Tongue (tissue), 2 donors: Measurements from ENCODE around the gene ITGB5. TPM values are rescaled to one million over a fixed set of nuclear protein-coding genes. Genes with fewer than 3 reads are reported as not detected.

Experiments
- DNase-seq: peaks from one replicate; pipeline ENCODE4 v3.0.0-alpha.2; 2015
- total RNA-seq: library from RNA; depleted of rRNA; stranded (reverse); fragments of >200 nt; gene quantifications from one replicate; pipeline ENCODE4 v1.2.3, GENCODE V29; 2014

Gene ITGB5
- total RNA-seq, 1 donor from 2014 or later: 63.3 TPM

DNA sequence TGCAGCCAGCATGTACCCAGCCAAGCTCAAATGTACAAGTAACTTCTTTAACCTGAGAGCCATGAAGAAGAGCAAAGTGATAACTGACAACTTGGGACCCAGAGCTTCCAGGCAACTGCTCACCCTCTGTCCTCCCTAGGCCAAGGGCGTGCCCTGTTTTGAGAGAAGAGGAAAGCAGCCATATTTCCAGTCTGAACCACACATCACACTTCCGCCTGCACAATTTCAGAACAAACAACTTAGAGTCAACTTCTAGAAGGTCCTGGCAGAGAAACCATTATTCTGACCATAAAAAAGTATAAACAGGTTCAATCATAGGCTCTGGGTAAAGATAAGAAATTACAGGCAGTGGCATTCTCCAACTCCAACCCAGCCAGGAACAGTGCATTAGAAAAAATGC, 50.1 kb downstream of the ITGB5 start:
- no peak for DNase-seq

DNA sequence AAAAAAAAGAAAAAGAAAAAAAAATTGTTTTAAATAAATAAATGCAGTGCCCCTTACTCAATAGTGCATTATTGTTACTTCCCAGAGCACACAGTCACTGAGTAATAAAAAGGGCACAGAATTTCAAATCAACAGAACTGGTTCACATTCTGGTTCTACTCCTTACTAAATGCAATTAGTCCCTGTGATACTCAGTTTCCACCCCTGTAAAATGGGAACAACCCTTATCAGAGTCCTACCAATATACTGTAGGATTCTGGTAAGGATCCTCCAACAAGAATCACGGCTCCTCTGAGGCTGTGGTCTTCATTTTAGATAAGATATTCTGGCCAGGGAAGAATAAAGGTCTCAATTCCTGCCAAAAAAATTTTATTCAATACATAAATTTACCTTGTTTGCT, 50.7 kb downstream of the ITGB5 start:
- no peak for DNase-seq

DNA sequence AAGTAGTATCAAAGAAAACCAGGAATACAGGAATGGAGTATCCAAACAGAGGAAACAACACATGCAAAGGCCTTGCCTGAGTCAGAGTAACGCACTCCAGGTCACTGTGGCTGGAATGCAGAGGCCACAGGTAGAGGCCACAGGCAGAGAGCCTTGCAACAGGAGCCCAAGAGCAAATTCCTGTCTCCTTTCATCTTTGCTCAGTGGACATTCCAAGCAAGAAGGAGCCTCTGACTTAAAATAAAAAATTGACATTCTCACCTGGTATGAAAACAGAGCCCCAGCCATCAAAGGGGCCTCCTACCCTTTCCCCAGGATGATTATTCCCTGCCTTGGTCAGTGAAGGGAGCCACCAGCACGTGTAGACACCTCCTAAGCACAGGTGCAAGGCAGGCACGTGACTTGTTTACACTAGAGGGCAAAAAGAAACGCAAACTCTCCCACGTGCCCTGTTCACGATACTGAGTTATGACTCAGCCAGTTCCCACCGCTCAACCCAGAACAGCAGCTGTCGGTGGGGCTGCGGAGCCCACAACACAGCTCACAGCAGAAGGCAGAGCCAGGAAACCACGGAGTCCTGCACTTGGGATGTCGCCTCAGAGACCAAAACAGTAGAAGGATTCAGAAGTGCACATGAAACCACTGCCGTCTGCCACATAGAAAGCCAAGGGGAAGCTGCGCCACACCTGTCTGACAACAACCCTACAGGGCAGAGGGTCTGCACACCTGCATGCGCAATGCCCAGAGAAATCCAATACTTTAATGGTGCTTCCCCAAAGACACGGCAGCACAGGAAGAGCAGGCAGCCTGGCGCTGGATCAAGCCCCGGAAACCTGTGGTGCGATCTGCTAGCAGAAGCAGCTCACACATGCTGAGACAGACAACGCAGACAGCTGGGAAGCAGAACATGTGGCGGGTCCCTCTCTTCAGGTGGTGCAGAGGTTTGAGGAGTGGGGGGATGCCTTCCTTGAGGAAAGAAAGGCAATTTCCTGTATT, 52.1 kb downstream of the ITGB5 start:
- DNase-seq: peak; percentile 87

DNA sequence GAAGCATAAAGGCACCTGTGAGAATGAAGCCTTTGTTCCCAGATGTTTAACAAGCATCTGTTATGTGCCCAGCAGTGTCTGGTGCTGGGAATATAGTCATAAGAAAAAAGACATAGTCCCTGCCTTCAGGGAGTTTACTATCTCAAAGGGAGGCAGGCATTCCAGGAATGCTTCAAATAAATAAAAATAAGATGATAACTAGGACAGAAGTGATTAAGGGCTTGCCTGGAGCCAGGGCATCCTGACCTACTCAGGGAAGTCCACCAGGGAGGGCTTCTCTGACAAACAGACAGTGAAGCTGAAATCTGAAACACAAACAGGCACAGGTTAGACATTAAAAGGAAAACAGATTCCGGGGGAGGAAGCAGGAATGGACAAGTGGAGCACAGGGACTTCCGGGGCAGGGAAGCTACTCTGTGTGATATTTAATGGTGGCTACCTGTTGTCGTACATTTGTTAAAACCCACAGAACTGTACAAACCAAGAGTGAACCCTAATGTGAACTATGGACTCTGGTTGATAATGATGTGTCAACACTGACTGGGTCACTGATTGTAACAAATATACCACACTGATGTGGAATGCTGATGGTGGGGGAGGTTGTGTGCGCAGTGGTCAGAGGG, 53.3 kb downstream of the ITGB5 start:
- DNase-seq: no peak

DNA sequence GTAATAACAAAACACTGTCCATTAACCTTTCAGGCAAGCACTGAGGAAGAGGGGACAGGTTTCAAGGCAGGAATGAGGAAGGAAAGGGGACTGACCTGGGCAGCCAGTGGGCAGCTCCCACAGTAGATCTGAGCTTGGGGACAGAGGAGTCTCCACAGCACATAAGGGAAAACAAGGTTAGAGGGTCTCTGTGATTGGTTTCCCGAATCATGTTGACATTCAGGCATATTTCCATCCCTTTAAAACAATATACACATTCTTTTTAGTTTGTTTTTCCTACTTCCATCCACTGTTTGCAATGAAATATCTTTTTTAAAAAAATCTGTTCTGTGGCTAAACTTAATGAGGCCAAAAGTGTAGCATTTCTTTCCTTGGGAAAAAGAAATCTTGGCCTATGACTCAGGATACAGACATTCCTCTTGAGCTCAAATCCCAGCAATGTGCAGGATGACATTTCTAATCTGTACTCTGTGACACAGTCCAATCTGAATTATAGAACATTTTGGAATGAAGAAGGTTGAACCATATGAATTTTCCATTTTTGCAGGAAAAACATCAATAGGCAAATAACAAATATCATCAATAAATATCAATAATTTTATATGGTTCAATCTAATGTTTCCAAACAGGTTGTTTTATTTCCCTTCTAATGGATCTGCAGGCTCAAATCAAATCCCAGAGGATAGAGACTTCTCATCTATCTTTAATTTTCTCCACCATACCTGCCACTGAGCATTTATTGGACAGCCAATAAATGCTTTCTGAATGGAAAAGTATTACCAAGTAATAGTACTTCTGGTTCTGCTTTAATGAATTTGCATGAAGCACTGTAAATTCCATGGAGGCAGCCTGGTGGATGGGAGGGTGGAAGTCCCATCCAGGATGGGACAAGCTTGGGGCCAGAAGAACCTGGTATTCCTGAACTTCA, 54.1 kb downstream of the ITGB5 start:
- DNase-seq: no peak

DNA sequence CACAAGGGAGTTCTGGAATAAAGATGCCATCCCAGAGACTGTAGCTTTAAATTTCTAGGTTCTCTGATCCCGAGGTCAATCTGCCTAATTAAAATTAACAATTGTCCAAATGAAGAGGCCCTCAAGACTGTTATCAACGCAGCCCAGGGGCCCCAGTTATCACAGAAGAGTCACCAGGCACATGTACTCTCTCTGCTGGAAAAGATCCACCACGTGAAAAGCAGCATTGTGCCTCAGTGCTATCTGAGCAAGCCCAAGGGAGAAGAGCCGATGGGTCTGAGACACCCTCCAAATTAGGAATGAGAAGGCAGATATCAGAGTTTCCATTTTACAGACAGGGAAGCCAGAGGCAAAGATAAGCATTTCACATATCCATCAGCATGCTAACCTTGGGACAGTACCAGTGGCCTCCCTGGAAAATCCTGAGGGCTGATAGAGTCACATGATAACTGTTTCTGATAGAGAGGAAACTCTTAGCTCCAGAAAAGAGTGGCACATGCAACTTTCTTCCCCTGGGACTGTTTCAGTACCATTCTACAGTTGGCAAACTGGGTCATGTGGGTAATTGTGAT, 55.5 kb downstream of the ITGB5 start:
- DNase-seq: no peak

DNA sequence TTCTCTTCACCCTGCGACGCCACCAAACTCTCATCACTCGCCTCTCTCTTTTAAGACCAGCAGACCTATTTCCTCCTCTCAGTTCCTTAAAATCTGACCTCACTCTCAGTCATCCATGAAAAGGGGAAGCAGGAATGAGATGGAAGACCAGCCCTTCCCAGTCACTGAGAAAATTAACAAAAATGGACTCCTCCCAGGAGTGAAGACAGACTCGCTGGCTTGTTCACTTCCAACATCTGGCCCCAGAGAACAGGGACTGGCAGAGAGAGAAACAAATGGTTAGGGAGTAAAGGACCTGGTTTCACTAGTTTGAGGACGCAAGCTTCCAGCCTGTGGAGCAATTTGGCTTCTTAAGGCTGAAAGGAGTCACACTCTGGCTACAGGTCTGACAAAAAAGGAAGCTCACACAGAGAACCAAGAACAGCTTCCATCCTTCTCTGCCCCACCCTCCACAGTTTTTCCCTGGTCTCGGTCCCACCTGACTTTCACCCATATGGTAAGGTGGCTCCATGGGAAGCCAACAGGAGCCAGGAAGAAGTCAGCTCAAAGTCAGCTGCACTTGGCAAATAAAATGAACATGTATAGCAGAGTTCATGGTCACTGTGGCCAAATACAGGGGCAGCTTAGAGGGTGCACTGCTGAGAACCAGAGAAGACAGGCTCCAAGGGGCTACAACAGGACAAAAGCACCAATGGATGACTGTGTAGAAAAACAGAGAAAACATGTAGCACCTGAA, 57.2 kb downstream of the ITGB5 start:
- no peak for DNase-seq

DNA sequence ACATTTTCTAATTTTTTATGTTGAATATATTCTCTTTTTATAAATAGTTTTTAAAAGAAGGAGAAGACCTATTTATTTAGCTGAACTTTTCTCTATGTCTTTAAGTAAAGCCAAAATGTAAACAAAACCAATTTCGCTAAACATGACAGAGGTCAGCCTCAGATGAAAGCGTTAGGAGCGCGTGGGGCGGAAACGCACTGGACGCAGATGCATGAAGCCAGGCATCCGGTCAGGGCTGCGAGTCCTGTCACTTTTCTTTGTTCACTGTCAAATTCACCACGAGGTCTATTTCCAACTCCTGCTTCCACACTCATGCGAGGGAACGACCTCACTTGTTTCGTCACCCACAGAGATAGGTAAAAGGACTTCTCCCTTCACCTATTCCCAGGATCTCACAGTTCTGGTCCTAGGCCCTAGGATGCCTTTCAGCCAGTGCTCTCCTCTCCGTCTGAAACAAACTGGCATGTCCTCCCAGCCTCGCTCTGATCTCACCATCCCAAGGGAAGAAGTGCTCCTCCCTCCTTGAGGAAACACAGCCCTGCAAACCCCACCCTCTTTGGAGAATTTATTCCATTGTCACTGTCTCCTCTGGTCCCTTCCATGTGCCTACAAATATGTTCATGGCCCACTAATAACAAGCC, 57.9 kb downstream of the ITGB5 start:
- no peak for DNase-seq

DNA sequence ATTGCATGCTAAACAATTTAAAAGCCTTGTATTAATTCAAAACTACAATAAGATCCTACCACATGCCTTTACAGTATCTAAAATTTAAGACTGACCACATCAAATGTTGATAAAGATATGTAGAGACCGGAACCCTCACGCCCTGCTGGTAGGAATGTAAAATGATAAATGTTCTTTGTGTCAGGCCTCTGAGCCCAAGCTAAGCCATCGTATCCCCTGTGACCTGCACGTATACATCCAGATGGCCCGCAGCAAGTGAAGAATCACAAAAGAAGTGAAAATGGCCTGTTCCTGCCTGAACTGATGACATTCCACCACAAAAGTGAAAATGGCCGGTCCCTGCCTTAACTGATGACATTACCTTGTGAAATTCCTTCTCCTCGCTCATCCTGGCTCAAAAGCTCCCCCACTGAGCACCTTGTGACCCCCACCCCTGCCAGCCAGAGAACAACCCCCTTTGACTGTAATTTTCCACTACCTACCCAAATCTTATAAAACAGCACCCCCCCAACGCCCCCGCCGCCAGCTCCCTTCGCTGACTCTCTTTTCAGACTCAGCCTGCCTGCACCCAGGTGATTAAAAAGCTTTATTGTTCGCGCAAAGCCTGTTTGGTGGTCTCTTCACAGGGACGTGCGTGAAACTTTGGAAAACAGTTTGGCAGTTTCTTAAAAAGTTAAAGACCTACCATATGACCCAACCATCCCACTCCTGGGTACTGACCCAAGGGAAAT, 59.5 kb downstream of the ITGB5 start:
- DNase-seq: peak; percentile 42

DNA sequence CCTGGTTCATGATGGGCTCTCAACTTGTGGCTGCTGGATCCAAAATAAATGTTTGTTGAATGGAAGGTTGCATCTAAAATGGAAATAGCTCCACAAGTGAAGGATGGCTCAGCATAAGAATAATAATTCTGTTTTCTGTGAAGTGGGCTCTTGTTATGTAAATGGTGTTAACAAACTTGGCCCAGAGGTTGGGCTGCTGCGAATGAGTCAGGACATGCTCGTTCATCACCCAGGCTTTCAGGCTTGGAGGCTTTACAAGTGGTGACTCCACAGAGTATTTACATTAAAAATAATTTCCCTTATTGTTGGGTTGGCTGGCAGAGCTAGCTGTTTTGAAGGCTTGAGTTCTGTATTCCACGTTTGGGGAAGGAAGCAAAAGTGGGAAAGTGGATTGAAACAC, 60.5 kb downstream of the ITGB5 start:
- DNase-seq: no peak

DNA sequence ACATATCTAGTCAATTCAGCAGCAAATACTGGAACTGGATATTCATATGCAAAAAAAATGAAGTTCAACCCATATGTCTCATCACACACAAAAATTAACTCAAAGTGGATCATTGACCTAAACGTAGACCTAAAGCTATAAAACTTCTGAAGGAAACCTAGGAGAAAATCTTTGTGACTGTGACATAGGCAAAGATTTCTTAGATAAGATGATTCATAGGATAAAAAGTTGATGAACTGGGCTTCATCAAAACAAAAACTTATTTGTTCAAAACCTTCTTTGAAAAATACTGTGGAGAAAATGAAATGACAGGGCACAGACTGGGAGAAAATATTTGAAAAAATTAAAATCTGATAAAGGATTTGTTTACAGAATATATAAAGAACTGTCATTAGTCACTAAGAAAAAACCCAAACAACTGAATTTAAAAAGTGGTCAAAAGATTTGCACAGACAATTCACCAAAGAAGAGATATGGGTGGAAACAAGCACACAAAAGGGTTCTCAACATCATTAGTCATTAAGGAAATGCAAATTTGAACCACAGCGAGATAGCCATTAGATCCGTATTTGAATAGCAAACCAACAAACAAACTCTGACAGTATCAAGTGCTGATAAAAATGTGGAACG, 62.8 kb downstream of the ITGB5 start:
- DNase-seq: no peak

DNA sequence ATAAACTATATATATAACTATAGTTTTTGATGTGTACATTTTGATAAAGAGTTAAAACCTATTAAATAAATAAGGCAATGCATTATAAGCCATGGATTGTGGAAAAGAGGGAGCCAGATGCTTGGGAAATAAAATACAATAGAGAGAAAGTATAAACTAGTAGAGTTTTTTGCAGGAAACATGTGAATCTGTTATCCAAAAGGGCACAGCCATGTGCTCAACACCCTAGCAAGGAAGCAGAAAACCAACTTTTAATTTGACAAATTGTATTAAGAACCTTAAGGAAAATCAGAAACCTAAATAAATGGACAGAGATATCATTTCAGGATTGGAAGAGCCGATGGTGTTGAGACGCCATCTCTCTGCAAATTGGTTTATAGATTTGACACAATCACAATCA, 63.5 kb downstream of the ITGB5 start:
- DNase-seq: no peak

DNA sequence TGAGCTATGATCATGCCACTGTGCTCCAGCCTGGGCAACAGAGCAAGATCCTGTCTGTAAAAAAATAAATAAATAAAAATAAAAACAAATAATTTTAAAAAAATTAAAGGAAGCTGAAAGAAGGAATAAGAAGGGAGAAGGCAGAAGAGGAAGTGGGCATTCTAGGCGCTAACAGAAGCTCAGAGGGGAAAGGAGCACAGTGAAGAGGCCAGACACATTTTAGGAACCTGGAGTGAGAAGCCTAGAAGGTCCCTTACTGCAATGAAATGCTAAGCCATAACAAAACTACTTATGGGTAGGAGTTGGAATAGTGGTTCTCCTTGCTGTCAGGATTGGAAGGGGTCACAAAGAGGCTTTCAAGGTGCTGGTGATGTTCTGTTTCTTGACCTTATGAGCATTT, 64.0 kb downstream of the ITGB5 start:
- no peak for DNase-seq

DNA sequence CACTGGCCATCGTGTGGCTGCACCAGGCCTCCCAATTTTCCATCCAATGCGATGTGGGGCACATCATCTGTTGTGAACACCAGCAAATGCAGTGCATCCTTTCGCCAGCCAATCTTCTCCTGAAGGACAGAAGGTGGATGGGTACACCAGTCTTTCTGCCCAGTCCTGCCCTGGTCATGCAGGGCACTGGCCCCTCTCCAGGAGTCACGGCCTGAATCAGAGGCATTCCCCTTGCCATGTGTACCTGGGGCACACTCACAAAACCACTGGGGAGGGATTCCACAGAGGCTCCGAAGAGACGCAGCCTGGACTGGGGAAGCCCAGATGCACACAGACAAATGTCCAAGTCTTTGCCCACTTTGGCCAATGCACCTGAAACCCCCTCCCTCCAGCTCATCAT, 65.8 kb downstream of the ITGB5 start:
- no peak for DNase-seq

DNA sequence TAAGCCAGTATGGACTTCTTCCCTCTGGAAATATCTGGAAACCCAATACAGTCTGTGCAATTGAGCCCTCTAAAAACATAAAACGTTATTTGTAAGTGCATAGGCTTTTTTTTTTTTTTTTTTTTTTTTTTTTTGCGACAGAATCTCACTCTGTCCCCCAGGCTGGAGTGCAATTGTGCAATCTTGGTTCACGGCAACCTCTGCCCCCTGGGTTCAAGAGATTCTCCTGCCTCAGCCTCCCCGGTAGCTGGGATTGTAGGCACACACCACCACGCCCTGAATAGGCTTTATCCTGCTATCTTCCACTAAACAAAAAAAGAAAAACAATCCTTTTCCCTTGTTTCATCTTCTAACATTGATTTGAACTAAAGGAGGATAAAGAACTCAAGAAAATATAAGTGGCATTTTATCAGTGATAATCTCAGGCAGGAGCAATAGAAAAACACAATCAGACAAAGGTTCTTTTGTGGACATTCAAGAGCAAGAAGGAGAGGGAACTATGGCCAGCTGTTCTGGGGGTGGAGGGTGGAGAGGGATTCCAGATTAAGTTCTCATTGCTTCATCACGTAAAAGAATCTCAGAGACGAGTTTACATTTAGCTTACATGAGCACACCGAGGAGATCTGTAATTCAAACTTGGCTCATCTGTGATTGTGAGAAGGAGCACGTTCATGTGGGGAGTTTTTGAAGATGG, 68.6 kb downstream of the ITGB5 start:
- DNase-seq: peak; percentile 84

DNA sequence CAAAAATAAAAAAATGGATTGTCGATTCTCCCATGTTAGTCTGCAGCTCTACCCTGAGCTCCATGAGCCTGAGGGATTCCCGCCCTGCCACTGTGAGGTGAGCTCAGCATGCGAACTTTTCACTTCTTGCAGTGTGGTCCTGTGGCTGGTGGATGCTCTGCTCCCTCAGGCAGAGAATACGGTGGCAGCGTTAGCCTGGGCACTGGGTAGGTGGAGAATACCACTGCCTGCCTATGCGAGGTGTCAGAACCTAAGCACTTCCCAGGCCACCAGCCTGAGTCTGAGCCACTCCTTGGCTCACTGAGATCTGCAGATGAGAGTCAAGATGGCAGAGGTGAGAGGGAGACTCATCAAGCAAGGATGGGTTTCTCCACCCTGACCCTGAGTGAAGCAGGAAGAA, 70.1 kb downstream of the ITGB5 start:
- DNase-seq: no peak

DNA sequence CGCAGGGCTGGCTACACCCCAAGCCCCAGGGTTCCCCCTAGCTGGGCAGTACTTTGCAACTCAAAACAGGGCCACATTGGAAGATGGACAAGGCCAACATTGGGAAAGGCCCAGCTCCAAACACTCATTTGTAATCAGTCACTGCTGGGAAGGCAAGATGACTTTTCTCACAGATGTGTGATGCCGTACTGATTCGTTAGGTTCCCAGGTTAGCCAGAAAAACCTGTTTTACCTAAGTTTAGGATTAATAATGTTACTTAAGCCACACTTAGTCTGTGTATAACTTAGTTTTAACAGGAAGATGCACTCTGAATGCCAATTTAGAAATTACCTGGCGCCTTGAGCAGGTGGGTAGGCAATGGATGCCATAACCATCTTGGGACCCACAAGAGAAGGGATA, 71.0 kb downstream of the ITGB5 start:
- no peak for DNase-seq

DNA sequence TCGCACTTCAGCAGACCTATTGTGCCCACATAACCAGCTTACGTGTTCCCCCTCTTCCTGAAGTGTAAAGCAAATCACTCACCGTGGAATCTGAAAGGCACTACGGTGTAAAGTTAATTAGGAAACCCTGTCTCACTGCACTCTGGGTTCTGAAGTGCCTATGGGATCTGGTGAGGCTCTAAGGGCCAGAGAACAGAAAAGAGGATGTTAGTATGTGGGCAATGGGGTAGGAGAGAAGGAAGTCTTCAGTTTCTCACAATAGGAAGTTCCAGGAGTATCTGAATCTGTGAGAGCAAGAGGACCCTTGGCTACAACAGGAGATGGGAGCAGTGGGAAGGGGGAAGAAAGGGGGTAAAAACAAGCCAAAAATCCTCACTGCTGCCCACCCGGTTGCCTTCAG, 71.4 kb downstream of the ITGB5 start:
- no peak for DNase-seq
